HepG2 (cell line): ENCODE data around the gene DPH7. TPM values are rescaled to one million over a fixed set of nuclear protein-coding genes. Genes with fewer than 3 reads are reported as not detected.

Experiments
- ATF7-NPFF ChIP-seq: sonication (generic); formaldehyde crosslinking; IDR thresholded peaks from 2 replicates; pipeline ENCODE4 v1.8.1; 2023; ENCODE audit warnings: mild to moderate bottlenecking, low read depth, missing genetic modification reagents, moderate library complexity
- ELF1 ChIP-seq: sonication (generic); formaldehyde crosslinking; IDR thresholded peaks from 2 replicates; pipeline ENCODE4 v1.4.0; 2020; ENCODE audit warnings: missing genetic modification reagents
- ELF3 ChIP-seq: IDR thresholded peaks from 2 replicates; pipeline ENCODE4 v1.6.1; 2016; ENCODE audit warnings: missing genetic modification reagents, missing compliant biosample characterization
- GABPA ChIP-seq, 2 experiments: IDR thresholded peaks; 2 replicates each; pipeline ENCODE4 v1.6.1; 2011 to 2016; ENCODE audit warnings: low read depth in 2 of 2, low read length in 1 of 2, missing biosample characterization in 1 of 2, missing genetic modification characterization in 1 of 2
- MAX ChIP-seq: IDR thresholded peaks from 2 replicates; pipeline ENCODE4 v1.6.1; 2012; ENCODE audit warnings: inconsistent platforms
- MNT ChIP-seq: fragments of 450-650 bp; IDR thresholded peaks from 2 replicates; pipeline ENCODE4 v1.6.1; 2016
- PAWR ChIP-seq: sonication (generic); formaldehyde crosslinking; IDR thresholded peaks from 2 replicates; pipeline ENCODE4 v1.4.0; 2020; ENCODE audit warnings: missing genetic modification reagents, mild to moderate bottlenecking, borderline replicate concordance
- RFX1 ChIP-seq: fragments of 450-650 bp; IDR thresholded peaks from 2 replicates; pipeline ENCODE4 v1.6.1; 2017
- SIN3A ChIP-seq: IDR thresholded peaks from 2 replicates; pipeline ENCODE4 v1.6.1; 2011; ENCODE audit warnings: low read depth, mild to moderate bottlenecking, control low read depth, low read length, borderline replicate concordance
- SMAD3 ChIP-seq: sonication (generic); formaldehyde crosslinking; IDR thresholded peaks from 2 replicates; pipeline ENCODE4 v1.4.0; 2020; ENCODE audit warnings: missing genetic modification reagents
- SOX5 ChIP-seq: IDR thresholded peaks from 2 replicates; pipeline ENCODE4 v1.6.1; 2016; ENCODE audit warnings: borderline replicate concordance
- SUZ12 ChIP-seq: fragments of 150-350 bp; IDR thresholded peaks from 2 replicates; pipeline ENCODE4 v1.6.1; 2014; ENCODE audit warnings: low read depth, low read length
- ZFP41 ChIP-seq: sonication (generic); formaldehyde crosslinking; IDR thresholded peaks from 2 replicates; pipeline ENCODE4 v1.4.0; 2020; ENCODE audit warnings: mild to moderate bottlenecking, missing genetic modification reagents, borderline replicate concordance
- ZFX ChIP-seq: sonication (generic); formaldehyde crosslinking; IDR thresholded peaks from 2 replicates; pipeline ENCODE4 v1.4.0; 2020; ENCODE audit warnings: mild to moderate bottlenecking, low read depth, missing genetic modification reagents, moderate library complexity
- ZNF256 ChIP-seq: sonication (generic); formaldehyde crosslinking; conservative IDR thresholded peaks from 2 replicates; pipeline ENCODE4 v1.4.0; 2020; ENCODE audit warnings: missing genetic modification reagents
- ZNF30 ChIP-seq: sonication (generic); formaldehyde crosslinking; IDR thresholded peaks from 2 replicates; pipeline ENCODE4 v1.5.0; 2020; ENCODE audit warnings: mild to moderate bottlenecking, missing genetic modification reagents
- ZNF318 ChIP-seq: sonication (generic); formaldehyde crosslinking; IDR thresholded peaks from 2 replicates; pipeline ENCODE4 v1.4.0; 2020; ENCODE audit warnings: mild to moderate bottlenecking, missing genetic modification reagents
- ZNF660 ChIP-seq: sonication (generic); formaldehyde crosslinking; IDR thresholded peaks from 2 replicates; pipeline ENCODE4 v1.5.1; 2020; ENCODE audit warnings: mild to moderate bottlenecking, low read depth, missing genetic modification reagents, borderline replicate concordance
- ZNF710 ChIP-seq: sonication (generic); formaldehyde crosslinking; IDR thresholded peaks from 2 replicates; pipeline ENCODE4 v1.5.0; 2020; ENCODE audit warnings: mild to moderate bottlenecking, missing genetic modification reagents, borderline replicate concordance
- ZSCAN12 ChIP-seq: sonication (generic); formaldehyde crosslinking; IDR thresholded peaks from 2 replicates; pipeline ENCODE4 v1.9.0; 2021; ENCODE audit warnings: mild to moderate bottlenecking, missing genetic modification reagents
- polyA plus RNA-seq, 8 experiments: library from polyadenylated mRNA; depleted of rRNA in 3 of 8; stranded (reverse) in 7 of 8; unstranded in 1 of 8; fragments of >200 nt; fragmentation: Illumina TruSeq in 4 of 8; extraction: Trizol in 4 of 8; gene quantifications; 2 replicates each; pipeline versions ENCODE4 v1.2.1 to v1.2.3, GENCODE V29; 2011 to 2016; ENCODE audit warnings: low read depth in 4 of 8, missing spikeins in 1 of 8, mixed read lengths in 1 of 8; ENCODE audit not compliant: insufficient read depth in 1 of 8
- total RNA-seq, 5 experiments: library from RNA; depleted of rRNA; stranded (reverse); fragments of >200 nt; fragmentation: Illumina TruSeq; extraction: Trizol; gene quantifications; 2 replicates each; pipeline ENCODE4 v1.2.3, GENCODE V29; 2016; ENCODE audit warnings: low read depth in 1 of 5

DPH7 gene
- total and polyA plus RNA-seq, 2 of the 13 experiments (the other 11 are each of a cell fraction or from before 2014, with no cell fraction given): 27.6 to 31.6 TPM

GRCh38 chr9:137550231-137550621 lies 28.5 kb downstream of the DPH7 start, which contains the start of gene PNPLA7 (continued):
- TF ChIP-seq SIN3A (peak; percentile 80), ZNF710 (CRISPR knock-in tag) (no peak), ELF1 (peak; percentile 52; the same call in 1 of the 2 replicates), SMAD3 (CRISPR knock-in tag) (no peak), ZFP41 (CRISPR knock-in tag) (no peak), ELF3 (CRISPR knock-in tag) (peak; percentile 35; the same call in 1 of the 2 replicates), GABPA (IDR thresholded peaks at IDR 0.05; ENCODE audit: low read depth, low read length) (no peak), GABPA (CRISPR knock-in tag; IDR thresholded peaks at IDR 0.05; ENCODE audit: low read depth) (no peak; the same call in 1 of the 2 replicates), ZSCAN12 (CRISPR knock-in tag) (no peak), ZNF256 (no peak), MNT (peak; percentile 88), ZNF30 (CRISPR knock-in tag) (no peak), ZNF318 (no peak), ZNF660 (CRISPR knock-in tag) (no peak), PAWR (no peak), MAX (peak; percentile 87), SUZ12 (no peak), SOX5 (CRISPR knock-in tag) (peak; percentile 42; the same call in 1 of the 2 replicates), ATF7-NPFF (CRISPR knock-in tag) (peak; percentile 34; the same call in 1 of the 2 replicates), ZFX (CRISPR knock-in tag) (peak; percentile 52), RFX1 (no peak)
